ENCODE measurements around the gene TMEM120A. TPM values are rescaled to one million over a fixed set of nuclear protein-coding genes. Genes with fewer than 3 reads are reported as not detected.

TMEM120A gene
- total RNA-seq: 100 to 1,000 TPM in 4 of 9 donors, 10 to 100 TPM in 5; 51.4 to 277 (median 81.1) TPM
- polyA plus RNA-seq: 100 to 1,000 TPM; 197 to 260 (median 227) TPM
- long read RNA-seq, donor 1, transcript TMEM120A-204 (11 exons, 1,352 nt): minor isoform, 5 of 107 reads
- long read RNA-seq, donor 1, transcript TMEM120A-214 (12 exons, 1,456 nt): major isoform, 61 of 107 reads
- long read RNA-seq, donor 1, partial matches to known transcripts: 35 of 107 reads
- long read RNA-seq, donor 1, other reads (novel, unspliced or antisense): 0 of 107 reads
- long read RNA-seq, donor 2, transcript TMEM120A-214 (12 exons, 1,456 nt): major isoform, 26 of 37 reads
- long read RNA-seq, donor 2, partial matches to known transcripts: 8 of 37 reads
- long read RNA-seq, donor 2, other reads (novel, unspliced or antisense): 0 of 37 reads
- long read RNA-seq, donor 3, transcript TMEM120A-214 (12 exons, 1,456 nt): major isoform, 27 of 392 reads
- long read RNA-seq, donor 3, partial matches to known transcripts: 322 of 392 reads
- long read RNA-seq, donor 3, other reads (novel, unspliced or antisense): 36 of 392 reads
- long read RNA-seq, donor 4, transcript TMEM120A-204 (11 exons, 1,352 nt): minor isoform, 5 of 114 reads
- long read RNA-seq, donor 4, transcript TMEM120A-214 (12 exons, 1,456 nt): major isoform, 85 of 114 reads
- long read RNA-seq, donor 4, transcript TMEM120A-203 (12 exons, 1,161 nt): minor isoform, 8 of 114 reads
- long read RNA-seq, donor 4, partial matches to known transcripts: 2 of 114 reads
- long read RNA-seq, donor 4, other reads (novel, unspliced or antisense): 14 of 114 reads
- long read RNA-seq, donor 5, transcript TMEM120A-214 (12 exons, 1,456 nt): major isoform, 168 of 275 reads
- long read RNA-seq, donor 5, transcript TMEM120A-203 (12 exons, 1,161 nt): minor isoform, 16 of 275 reads
- long read RNA-seq, donor 5, transcript TMEM120A-204 (11 exons, 1,352 nt): minor isoform, 21 of 275 reads
- long read RNA-seq, donor 5, partial matches to known transcripts: 17 of 275 reads
- long read RNA-seq, donor 5, other reads (novel, unspliced or antisense): 53 of 275 reads
- long read RNA-seq, donor 6, transcript TMEM120A-214 (12 exons, 1,456 nt): major isoform, 34 of 49 reads
- long read RNA-seq, donor 6, partial matches to known transcripts: 3 of 49 reads
- long read RNA-seq, donor 6, other reads (novel, unspliced or antisense): 6 of 49 reads
- long read RNA-seq, donor 7, transcript TMEM120A-214 (12 exons, 1,456 nt): major isoform, 18 of 30 reads
- long read RNA-seq, donor 7, partial matches to known transcripts: 5 of 30 reads
- long read RNA-seq, donor 7, other reads (novel, unspliced or antisense): 0 of 30 reads
- long read RNA-seq, donor 8, transcript TMEM120A-214 (12 exons, 1,456 nt): major isoform, 62 of 77 reads
- long read RNA-seq, donor 8, partial matches to known transcripts: 6 of 77 reads
- long read RNA-seq, donor 8, other reads (novel, unspliced or antisense): 0 of 77 reads
- long read RNA-seq, donor 9, transcript TMEM120A-203 (12 exons, 1,161 nt): minor isoform, 5 of 30 reads
- long read RNA-seq, donor 9, transcript TMEM120A-214 (12 exons, 1,456 nt): major isoform, 16 of 30 reads
- long read RNA-seq, donor 9, partial matches to known transcripts: 5 of 30 reads
- long read RNA-seq, donor 9, other reads (novel, unspliced or antisense): 0 of 30 reads
- long read RNA-seq, donor 10, transcript TMEM120A-214 (12 exons, 1,456 nt): major isoform, 9 of 13 reads
- long read RNA-seq, donor 10, partial matches to known transcripts: 0 of 13 reads
- long read RNA-seq, donor 10, other reads (novel, unspliced or antisense): 0 of 13 reads

DNA sequence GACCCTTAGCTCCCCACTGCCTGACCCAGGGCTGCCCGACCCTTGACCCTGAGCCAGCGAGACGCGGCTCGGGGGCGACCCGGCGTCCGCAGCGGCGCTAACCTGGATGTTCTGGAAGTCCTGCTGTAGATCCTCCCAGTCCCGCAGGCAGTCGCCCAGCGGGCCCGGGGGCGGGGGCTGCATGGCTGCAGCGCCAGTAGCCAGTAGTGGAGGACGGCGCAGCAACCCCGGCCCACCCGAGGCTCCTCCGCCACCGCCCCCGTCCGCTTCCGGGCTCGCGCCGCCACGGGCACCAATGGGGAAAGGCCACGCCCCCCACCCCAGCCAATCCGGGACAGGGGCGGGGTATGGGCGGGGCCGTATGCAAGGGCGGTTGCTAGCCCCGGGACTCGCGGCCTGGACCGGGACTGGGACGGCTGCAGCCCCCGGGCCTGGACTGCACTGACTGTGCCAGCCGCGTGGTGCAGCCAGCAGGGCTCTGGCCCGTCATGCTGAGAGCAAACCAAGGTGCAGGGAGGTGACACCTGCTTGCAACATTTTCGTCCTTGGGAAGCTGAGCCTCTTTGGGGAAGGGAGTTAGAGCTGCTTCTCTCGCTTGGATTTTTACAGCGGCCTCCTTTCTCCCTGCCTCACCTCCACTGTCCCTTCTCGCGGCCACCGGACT lies at the start of gene TMEM120A:
Gene TMEM120A, minus strand, starts transcription at position 208 of the 664 bp plus-strand sequence. Its CDS starts 25 bp downstream, at position 183.
- peak; percentile 79 to 97 for TF ChIP-seq POLR2A (IDR thresholded peaks at IDR 0.05)
- TF ChIP-seq CTCF (IDR thresholded peaks at IDR 0.05): peak in 5 of 6 experiments; percentile 5 to 39 (median 22)
- Histone ChIP-seq H3K9me3 (replicated peaks in 1 of 3) (no peaks in the 10 kb centered on the region), H3K36me3 (replicated peaks in 1 of 2) (peaks cover 0 to 3% of the 10 kb centered on the region in 2 donors), H3K4me1 (replicated peaks in 1 of 2) (peaks cover 28 to 38% of the 10 kb centered on the region in 2 donors), H3K27ac (peak within 1 kb of the TSS; percentile 95 to 98 (median 97)), H3K4me3 (peak within 1 kb of the TSS in 3 of 4 donors; percentile 13 to 72 (median 66)), H3K27me3 (no peaks in the 10 kb centered on the region)
- WGBS, 4 donors: 0 to 2% (median 1%) methylated on average over 9 to 51 of the region's 51 CpGs
- peak; percentile 97 to 99 (median 98) for DNase-seq
- intact Hi-C loops (cut with DNase I): loop anchor here in 1 of 2 donors (10.0 kb wide), 2 partner anchors 80 to 120 kb away; partner anchors contain the start of genes POR and RHBDD2

DNA sequence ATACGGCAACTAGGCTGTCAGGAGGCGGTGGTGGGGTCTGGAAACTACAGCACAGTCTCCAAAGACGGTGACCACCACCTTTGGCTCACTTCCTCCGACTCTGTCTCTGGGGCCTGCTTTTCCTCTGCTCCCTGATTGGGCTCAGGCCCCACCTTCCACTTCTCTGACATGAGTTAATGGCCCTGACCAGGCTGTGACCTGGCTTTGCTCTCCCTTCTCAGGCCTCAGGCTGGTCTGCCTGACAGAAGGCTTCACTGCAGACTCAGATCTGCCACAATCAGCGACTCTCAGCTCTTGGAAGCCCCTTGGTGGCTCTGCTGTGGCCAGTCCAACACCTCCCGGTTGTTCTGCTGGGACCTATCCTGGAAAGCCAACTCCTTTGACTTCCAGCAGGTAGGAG lies 45.7 kb upstream of the TMEM120A start:
- TF ChIP-seq POLR2A (IDR thresholded peaks at IDR 0.05): no peak
- no peak for TF ChIP-seq CTCF (IDR thresholded peaks at IDR 0.05)
- no peaks in the 10 kb centered on the region for H3K36me3 ChIP-seq (replicated peaks in 1 of 2)
- WGBS, 4 donors: 61 to 74% (median 68%) methylated on average over 2 to 6 of the region's 6 CpGs
- H3K4me3 ChIP-seq: no peak overlapping the region
- peak in 5 of 7 donors; percentile 49 to 88 (median 78) for DNase-seq
- H3K4me1 ChIP-seq (replicated peaks in 1 of 2): peaks cover 0 to 9% of the 10 kb centered on the region in 2 donors
- intact Hi-C loops (cut with DNase I): no loop called here
- H3K27ac ChIP-seq: peak overlapping the region in 2 of 5 donors; percentile 31 to 56
- H3K9me3 ChIP-seq (replicated peaks in 1 of 3): no peaks in the 10 kb centered on the region
- no peaks in the 10 kb centered on the region for H3K27me3 ChIP-seq

DNA sequence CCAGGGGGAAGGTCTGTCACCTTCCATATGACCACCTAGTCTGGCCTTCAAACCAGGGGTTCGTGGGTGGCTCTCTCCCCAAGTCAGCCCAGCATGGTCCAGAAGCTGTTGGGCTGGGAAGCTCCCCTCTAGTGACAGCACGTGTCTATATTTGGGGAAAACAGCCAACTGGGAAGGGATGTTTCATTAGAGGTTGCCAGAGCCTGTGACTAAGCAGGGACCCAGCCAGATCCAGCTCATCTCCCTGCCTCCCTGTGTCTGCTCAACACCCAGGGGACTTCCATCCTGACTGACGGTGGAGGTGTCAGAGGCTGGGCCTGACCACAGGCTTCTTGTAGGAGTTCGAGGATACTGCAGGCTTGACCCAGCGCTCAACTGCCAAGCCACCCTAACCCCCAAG lies 42.9 kb upstream of the TMEM120A start:
- Histone ChIP-seq H3K27me3 (no peaks in the 10 kb centered on the region), H3K4me3 (no peak overlapping the region), H3K4me1 (replicated peaks in 1 of 2) (peaks cover 0 to 9% of the 10 kb centered on the region in 2 donors), H3K9me3 (replicated peaks in 1 of 3) (no peaks in the 10 kb centered on the region), H3K36me3 (replicated peaks in 1 of 2) (no peaks in the 10 kb centered on the region), H3K27ac (peak overlapping the region in 2 of 5 donors; percentile 56 to 62)
- TF ChIP-seq POLR2A (IDR thresholded peaks at IDR 0.05): no peak
- no peak for TF ChIP-seq CTCF (IDR thresholded peaks at IDR 0.05)
- 59 to 72% (median 62%) methylated on average over 3 to 5 of the region's 5 CpGs; no CpG with 5 or more reads in 1 of the 4 donors for WGBS, 4 donors
- intact Hi-C loops (cut with DNase I): no loop called here
- peak; percentile 54 to 88 (median 76) for DNase-seq

Measured in adrenal gland (tissue), 19 donors.